CD4-positive, alpha-beta memory T cell (primary cell): ENCODE measurements around the gene GPR26. TPM values are rescaled to one million over a fixed set of nuclear protein-coding genes. Genes with fewer than 3 reads are reported as not detected.

Experiments
- CTCF ChIA-PET: fragments of 350-600 bp; sonication (Branson Sonifier 250); formaldehyde crosslinking; loops from one replicate; lab custom pipeline; 2021; ENCODE audit warnings: inconsistent platforms; ENCODE audit not compliant: partially characterized antibody; lab: Charles Lee
- POLR2A ChIA-PET: fragments of 350-600 bp; sonication (Branson Sonifier 250); formaldehyde crosslinking; loops from one replicate; lab custom pipeline; 2021; ENCODE audit not compliant: partially characterized antibody; lab: Charles Lee
- DNase-seq, 5 donors: peaks; one replicate each; pipeline versions ENCODE4 v3.0.0 to v3.0.0-alpha.2; 2020 to 2022; ENCODE audit warnings: mixed read lengths in 1 of 5
- H3K27ac ChIP-seq: one replicate; pipeline ENCODE4 v1.7.0; 2013; ENCODE audit warnings: low read depth, low read length
- H3K27me3 ChIP-seq: 2 replicates; pipeline ENCODE4 v1.7.0; 2013; ENCODE audit warnings: mild to moderate bottlenecking, low read length, moderate library complexity; ENCODE audit not compliant: insufficient read depth
- H3K36me3 ChIP-seq: 2 replicates; pipeline ENCODE4 v1.7.0; 2013; ENCODE audit warnings: mild to moderate bottlenecking, low read length, moderate library complexity; ENCODE audit not compliant: insufficient read depth
- H3K4me1 ChIP-seq: 2 replicates; pipeline ENCODE4 v1.7.0; 2013; ENCODE audit warnings: mild to moderate bottlenecking, low read length, moderate library complexity; ENCODE audit not compliant: insufficient read depth
- H3K4me3 ChIP-seq, 2 donors: one replicate each; pipeline ENCODE4 v1.7.0; 2013; ENCODE audit warnings: low read length in 2 of 2, mild to moderate bottlenecking in 1 of 2
- H3K9me3 ChIP-seq, 2 donors: one replicate each; pipeline ENCODE4 v1.7.0; 2013; ENCODE audit warnings: low read length in 2 of 2, control low read depth in 1 of 2; ENCODE audit not compliant: control insufficient read depth in 1 of 2
- H3K27ac Mint-ChIP-seq, 7 donors: one replicate each; pipeline ENCODE4 v1.8.0; 2020 to 2021; ENCODE audit warnings: mixed read lengths in 7 of 7, mild to moderate bottlenecking in 6 of 7, inconsistent platforms in 3 of 7, moderate library complexity in 3 of 7
- H3K27me3 Mint-ChIP-seq, 2 donors: one replicate each; pipeline ENCODE4 v1.8.0; 2020 to 2021; ENCODE audit warnings: mixed read lengths in 2 of 2
- H3K36me3 Mint-ChIP-seq, 2 donors: one replicate each; pipeline ENCODE4 v1.8.0; 2020 to 2021; ENCODE audit warnings: mixed read lengths in 2 of 2, inconsistent platforms in 1 of 2, mild to moderate bottlenecking in 1 of 2
- H3K4me1 Mint-ChIP-seq, 4 donors: one replicate each; pipeline ENCODE4 v1.8.0; 2020 to 2021; ENCODE audit warnings: mixed read lengths in 4 of 4, mild to moderate bottlenecking in 1 of 4
- H3K4me3 Mint-ChIP-seq, 8 donors: one replicate each; pipeline ENCODE4 v1.8.0; 2020 to 2021; ENCODE audit warnings: mixed read lengths in 8 of 8, mild to moderate bottlenecking in 7 of 8, moderate library complexity in 6 of 8, inconsistent platforms in 3 of 8
- H3K9me3 Mint-ChIP-seq, 8 donors: one replicate each; pipeline ENCODE4 v1.8.0; 2020 to 2021; ENCODE audit warnings: mixed read lengths in 8 of 8, mild to moderate bottlenecking in 5 of 8, inconsistent platforms in 3 of 8, moderate library complexity in 1 of 8
- intact Hi-C: fragments of 100-400 bp; cut with micrococcal nuclease; formaldehyde crosslinking; loops from one replicate; pipeline ENCODE4 v1.15.1; 2023
- polyA plus RNA-seq, 2 donors: library from polyadenylated mRNA; unstranded; fragments of 300-500 nt; fragmentation: Illumina TruSeq; gene quantifications; one replicate each; pipeline ENCODE4 v1.2.3, GENCODE V29; 2021
- total RNA-seq, 2 experiments: library from RNA; stranded (reverse); gene quantifications; one replicate each; pipeline ENCODE4 v1.2.3, GENCODE V29; 2021

GPR26 gene
- total and polyA plus RNA-seq, 4 experiments from 2014 or later = not detected

- CTCF ChIA-PET = no interaction called here
- Mint-ChIP-seq H3K27me3 (peaks cover 2 to 4% of the 10 kb centered on the region in 2 donors), H3K4me3 (no peak overlapping the region), H3K36me3 (no peaks in the 10 kb centered on the region), H3K27ac (no peak overlapping the region), H3K4me1 (peaks cover 0 to 2% (median 0%) of the 10 kb centered on the region in 4 donors), H3K9me3 (no peaks in the 10 kb centered on the region)
- no peaks in the 10 kb centered on the region for H3K9me3 ChIP-seq
- H3K4me3 ChIP-seq = no peak overlapping the region
- DNase-seq = no peak
- H3K27ac ChIP-seq = no peak overlapping the region
- no peaks in the 10 kb centered on the region for H3K27me3 ChIP-seq
- no peaks in the 10 kb centered on the region for H3K36me3 ChIP-seq
- intact Hi-C loops = no loop called here
- no peaks in the 10 kb centered on the region for H3K4me1 ChIP-seq
- POLR2A ChIA-PET = no interaction called here
Observed at GRCh38 chr10:123683459-123683858, 17.3 kb downstream of the GPR26 start.

GRCh38 chr10:123683865-123684264 is 17.7 kb downstream of the GPR26 start:
- Mint-ChIP-seq H3K36me3 (no peaks in the 10 kb centered on the region), H3K27ac (no peak overlapping the region), H3K4me1 (peaks cover 0 to 2% (median 0%) of the 10 kb centered on the region in 4 donors), H3K27me3 (peaks cover 2 to 4% of the 10 kb centered on the region in 2 donors), H3K9me3 (no peaks in the 10 kb centered on the region), H3K4me3 (no peak overlapping the region)
- Histone ChIP-seq H3K4me3 (no peak overlapping the region), H3K9me3 (no peaks in the 10 kb centered on the region), H3K27me3 (no peaks in the 10 kb centered on the region), H3K36me3 (no peaks in the 10 kb centered on the region), H3K27ac (no peak overlapping the region), H3K4me1 (no peaks in the 10 kb centered on the region)
- no peak for DNase-seq
- POLR2A ChIA-PET = no interaction called here
- intact Hi-C loops = no loop called here
- CTCF ChIA-PET = no interaction called here

- Histone ChIP-seq H3K9me3 (no peaks in the 10 kb centered on the region), H3K4me3 (no peak overlapping the region), H3K27ac (no peak overlapping the region), H3K36me3 (no peaks in the 10 kb centered on the region), H3K27me3 (no peaks in the 10 kb centered on the region), H3K4me1 (no peaks in the 10 kb centered on the region)
- no peaks in the 10 kb centered on the region for H3K36me3 Mint-ChIP-seq
- no peak overlapping the region for H3K4me3 Mint-ChIP-seq
- DNase-seq = no peak
- CTCF ChIA-PET = no interaction called here
- H3K27me3 Mint-ChIP-seq = peaks cover 2 to 4% of the 10 kb centered on the region in 2 donors
- POLR2A ChIA-PET = no interaction called here
- H3K4me1 Mint-ChIP-seq = peaks cover 0 to 2% (median 0%) of the 10 kb centered on the region in 4 donors
- intact Hi-C loops = no loop called here
- no peaks in the 10 kb centered on the region for H3K9me3 Mint-ChIP-seq
- no peak overlapping the region for H3K27ac Mint-ChIP-seq
Observed at GRCh38 chr10:123685260-123685659, 19.1 kb downstream of the GPR26 start.

- DNase-seq = no peak
- Mint-ChIP-seq H3K27ac (no peak overlapping the region), H3K4me1 (peaks cover 0 to 2% (median 0%) of the 10 kb centered on the region in 4 donors), H3K27me3 (peaks cover 2 to 3% of the 10 kb centered on the region in 2 donors), H3K9me3 (no peaks in the 10 kb centered on the region), H3K4me3 (no peak overlapping the region), H3K36me3 (no peaks in the 10 kb centered on the region)
- ChIA-PET POLR2A (no interaction called here), CTCF (no interaction called here)
- Histone ChIP-seq H3K9me3 (no peaks in the 10 kb centered on the region), H3K36me3 (no peaks in the 10 kb centered on the region), H3K27ac (no peak overlapping the region), H3K4me3 (no peak overlapping the region), H3K27me3 (no peaks in the 10 kb centered on the region), H3K4me1 (no peaks in the 10 kb centered on the region)
- intact Hi-C loops = no loop called here
Observed at GRCh38 chr10:123687758-123688157, 21.6 kb downstream of the GPR26 start.

GRCh38 chr10:123689880-123690279 is 23.7 kb downstream of the GPR26 start:
- Mint-ChIP-seq H3K36me3 (no peaks in the 10 kb centered on the region), H3K4me1 (no peaks in the 10 kb centered on the region), H3K4me3 (no peak overlapping the region), H3K27me3 (peaks cover 3 to 4% of the 10 kb centered on the region in 2 donors), H3K27ac (no peak overlapping the region), H3K9me3 (no peaks in the 10 kb centered on the region)
- Histone ChIP-seq H3K27ac (no peak overlapping the region), H3K4me3 (no peak overlapping the region), H3K27me3 (no peaks in the 10 kb centered on the region), H3K36me3 (no peaks in the 10 kb centered on the region), H3K4me1 (no peaks in the 10 kb centered on the region), H3K9me3 (no peaks in the 10 kb centered on the region)
- ChIA-PET POLR2A (no interaction called here), CTCF (no interaction called here)
- intact Hi-C loops = no loop called here
- DNase-seq = no peak

GRCh38 chr10:123703195-123703790 is 37.1 kb downstream of the GPR26 start:
- no peak overlapping the region for H3K4me3 Mint-ChIP-seq
- no peaks in the 10 kb centered on the region for H3K27me3 ChIP-seq
- DNase-seq = no peak
- no peak overlapping the region for H3K27ac ChIP-seq
- no peaks in the 10 kb centered on the region for H3K9me3 Mint-ChIP-seq
- H3K36me3 Mint-ChIP-seq = no peaks in the 10 kb centered on the region
- no peaks in the 10 kb centered on the region for H3K9me3 ChIP-seq
- H3K4me3 ChIP-seq = no peak overlapping the region
- intact Hi-C loops = no loop called here
- ChIA-PET CTCF (no interaction called here), POLR2A (no interaction called here)
- H3K4me1 ChIP-seq = no peaks in the 10 kb centered on the region
- H3K36me3 ChIP-seq = no peaks in the 10 kb centered on the region
- H3K27me3 Mint-ChIP-seq = peaks cover 0 to 2% of the 10 kb centered on the region in 2 donors
- no peaks in the 10 kb centered on the region for H3K4me1 Mint-ChIP-seq
- H3K27ac Mint-ChIP-seq = peak overlapping the region in 1 of 7 donors; percentile 29

GRCh38 chr10:123704076-123704475 is 37.9 kb downstream of the GPR26 start:
- Mint-ChIP-seq H3K9me3 (no peaks in the 10 kb centered on the region), H3K36me3 (no peaks in the 10 kb centered on the region), H3K27me3 (peaks cover 2 to 4% of the 10 kb centered on the region in 2 donors), H3K4me1 (no peaks in the 10 kb centered on the region), H3K4me3 (no peak overlapping the region), H3K27ac (no peak overlapping the region)
- no peak for DNase-seq
- H3K27me3 ChIP-seq = no peaks in the 10 kb centered on the region
- no peaks in the 10 kb centered on the region for H3K9me3 ChIP-seq
- POLR2A ChIA-PET = no interaction called here
- CTCF ChIA-PET = no interaction called here
- H3K36me3 ChIP-seq = no peaks in the 10 kb centered on the region
- intact Hi-C loops = no loop called here
- H3K27ac ChIP-seq = no peak overlapping the region
- H3K4me1 ChIP-seq = no peaks in the 10 kb centered on the region
- no peak overlapping the region for H3K4me3 ChIP-seq
